22Rv1 (cell line): ENCODE data around the gene CPNE9.

Experiments
- CTCF ChIP-seq: fragments of 450-650 bp; IDR thresholded peaks from 2 replicates; pipeline ENCODE4 v1.5.1; 2017; ENCODE audit warnings: mild to moderate bottlenecking
- ZFX ChIP-seq: fragments of 450-650 bp; IDR thresholded peaks from 2 replicates; pipeline ENCODE4 v1.6.1; 2017; ENCODE audit warnings: antibody characterized with exemption, borderline replicate concordance

- no peak for TF ChIP-seq CTCF
- no peak for TF ChIP-seq ZFX
Measured at GRCh38 chr3:9718118-9718517, 14.5 kb downstream of the CPNE9 start.
